HCT116 (cell line): ENCODE measurements around the gene NTN5.
A peak's percentile ranks its signal among the peaks of the same experiment; 100 is the strongest.

Experiments
- EGR1 ChIP-seq: IDR thresholded peaks from 2 replicates; pipeline ENCODE4 v1.6.1; 2012; ENCODE audit warnings: low read depth
- ELF1 ChIP-seq: IDR thresholded peaks from 2 replicates; pipeline ENCODE4 v1.6.1; 2012; ENCODE audit warnings: low read depth, borderline replicate concordance
- EZH2 ChIP-seq: fragments of 200-600 bp; sonication (generic); IDR thresholded peaks from 2 replicates; pipeline ENCODE4 v1.6.1; 2017; ENCODE audit warnings: antibody characterized with exemption, mixed run types
- FOSL1 ChIP-seq: IDR thresholded peaks from 2 replicates; pipeline ENCODE4 v1.6.1; 2012; ENCODE audit warnings: low read depth
- POLR2A ChIP-seq: IDR thresholded peaks from 2 replicates; pipeline ENCODE4 v1.7.0; 2011; ENCODE audit warnings: borderline replicate concordance; ENCODE audit not compliant: insufficient read depth, insufficient read length; ENCODE audit errors: extremely low read depth
- POLR2AphosphoS5 ChIP-seq: IDR thresholded peaks from 2 replicates; pipeline ENCODE4 v1.6.1; 2011; ENCODE audit warnings: mild to moderate bottlenecking, low read depth, low read length, moderate library complexity
- SIN3A ChIP-seq: IDR thresholded peaks from 2 replicates; pipeline ENCODE4 v1.6.1; 2012; ENCODE audit warnings: low read depth
- TF ChIP-seq, protein P1 (sequence below), 3 experiments: fragments of 200-600 bp in 1 of 3; sonication (generic) in 1 of 3; IDR thresholded peaks in 2 of 3; conservative IDR thresholded peaks in 1 of 3; 2 replicates each; pipeline ENCODE4 v1.5.1; 2012 to 2017; ENCODE audit warnings: low read depth in 2 of 3, low read length in 2 of 3, antibody characterized with exemption in 1 of 3, borderline replicate concordance in 1 of 3, control low read depth in 1 of 3, mild to moderate bottlenecking in 1 of 3, mixed read lengths in 1 of 3, mixed run types in 1 of 3, moderate library complexity in 1 of 3; ENCODE audit not compliant: insufficient read depth in 1 of 3

DNA sequence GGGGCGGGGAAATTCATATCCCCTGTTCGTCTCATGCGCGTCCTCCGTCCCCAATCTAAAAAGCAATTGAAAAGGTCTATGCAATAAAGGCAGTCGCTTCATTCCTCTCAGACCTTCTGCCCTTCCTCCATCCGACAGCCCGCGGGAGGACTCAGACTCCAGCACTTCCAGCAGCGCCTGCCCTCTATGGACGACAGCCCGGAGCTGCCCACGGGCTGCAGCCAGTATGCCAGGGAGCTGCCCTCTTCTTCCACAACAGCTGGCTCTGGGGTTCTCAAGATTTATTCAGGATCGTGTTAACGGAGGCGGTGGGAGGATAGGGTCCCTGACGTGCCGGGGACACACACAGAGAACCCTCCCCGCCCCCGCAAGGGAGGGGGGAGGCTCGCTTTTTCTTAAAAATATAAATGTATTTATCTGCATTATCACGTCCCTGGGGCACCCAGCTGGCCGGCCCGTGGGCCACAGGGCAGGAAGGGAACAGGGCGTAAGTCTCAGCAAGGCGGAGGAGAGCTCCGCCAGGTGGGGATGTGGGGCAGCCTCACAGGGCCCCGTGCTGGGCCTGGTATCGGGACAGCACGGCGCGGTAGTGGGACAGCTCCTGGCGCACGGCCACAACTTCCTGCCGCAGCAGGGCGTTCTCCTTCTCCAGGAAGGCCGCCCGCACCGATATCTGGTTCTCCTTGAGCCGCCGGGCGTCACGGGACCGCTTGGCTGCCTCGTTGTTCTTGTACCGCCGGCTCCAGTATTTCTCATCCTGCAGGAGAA, 42.3 kb downstream of the NTN5 start:
- no peak for TF ChIP-seq SIN3A
- TF ChIP-seq, protein P1, sequence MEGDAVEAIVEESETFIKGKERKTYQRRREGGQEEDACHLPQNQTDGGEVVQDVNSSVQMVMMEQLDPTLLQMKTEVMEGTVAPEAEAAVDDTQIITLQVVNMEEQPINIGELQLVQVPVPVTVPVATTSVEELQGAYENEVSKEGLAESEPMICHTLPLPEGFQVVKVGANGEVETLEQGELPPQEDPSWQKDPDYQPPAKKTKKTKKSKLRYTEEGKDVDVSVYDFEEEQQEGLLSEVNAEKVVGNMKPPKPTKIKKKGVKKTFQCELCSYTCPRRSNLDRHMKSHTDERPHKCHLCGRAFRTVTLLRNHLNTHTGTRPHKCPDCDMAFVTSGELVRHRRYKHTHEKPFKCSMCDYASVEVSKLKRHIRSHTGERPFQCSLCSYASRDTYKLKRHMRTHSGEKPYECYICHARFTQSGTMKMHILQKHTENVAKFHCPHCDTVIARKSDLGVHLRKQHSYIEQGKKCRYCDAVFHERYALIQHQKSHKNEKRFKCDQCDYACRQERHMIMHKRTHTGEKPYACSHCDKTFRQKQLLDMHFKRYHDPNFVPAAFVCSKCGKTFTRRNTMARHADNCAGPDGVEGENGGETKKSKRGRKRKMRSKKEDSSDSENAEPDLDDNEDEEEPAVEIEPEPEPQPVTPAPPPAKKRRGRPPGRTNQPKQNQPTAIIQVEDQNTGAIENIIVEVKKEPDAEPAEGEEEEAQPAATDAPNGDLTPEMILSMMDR (IDR thresholded peaks at IDR 0.05 in 2 of 3, conservative IDR thresholded peaks at IDR 0.05 in 1 of 3; ENCODE audit: borderline replicate concordance in 1 of 3, insufficient read depth in 1 of 3, low read depth in 2 of 3, low read length in 2 of 3) = no peak
- no peak for TF ChIP-seq EGR1
- no peak for TF ChIP-seq EZH2
- TF ChIP-seq FOSL1 = no peak
- no peak for TF ChIP-seq ELF1
- no peak for TF ChIP-seq POLR2AphosphoS5
- TF ChIP-seq POLR2A = peak; percentile 77
